Measurements from ENCODE around the gene MCC.

- no peak for TF ChIP-seq BHLHE40 (IDR thresholded peaks at IDR 0.05; ENCODE audit: borderline replicate concordance)
- no peak for TF ChIP-seq SP1 (IDR thresholded peaks at IDR 0.05)
- TF ChIP-seq FOXM1 (IDR thresholded peaks at IDR 0.05; ENCODE audit: borderline replicate concordance) = no peak
- no peak for TF ChIP-seq L3MBTL2 (conservative IDR thresholded peaks at IDR 0.05)
- TF ChIP-seq NFRKB (IDR thresholded peaks at IDR 0.05) = no peak
- no peak for TF ChIP-seq TARDBP (IDR thresholded peaks at IDR 0.05)
- no peak for TF ChIP-seq ELF4 (IDR thresholded peaks at IDR 0.05)
- TF ChIP-seq FOXA1 (IDR thresholded peaks at IDR 0.05) = no peak
- no peak for TF ChIP-seq ARNT (IDR thresholded peaks at IDR 0.05)
Observed at GRCh38 chr5:113281194-113281593, 207.1 kb downstream of the MCC start.
